ENCODE data around the gene ABHD13. TPM values are rescaled to one million over a fixed set of nuclear protein-coding genes. Genes with fewer than 3 reads are reported as not detected.
"Not testable (repeated sequence)": the region's sequence is repeated elsewhere in the genome, so short reads cannot be mapped to it uniquely, and the experiment has no call there.

Gene ABHD13
- total RNA-seq, 1 donor from 2014 or later = 4.7 TPM

DNA sequence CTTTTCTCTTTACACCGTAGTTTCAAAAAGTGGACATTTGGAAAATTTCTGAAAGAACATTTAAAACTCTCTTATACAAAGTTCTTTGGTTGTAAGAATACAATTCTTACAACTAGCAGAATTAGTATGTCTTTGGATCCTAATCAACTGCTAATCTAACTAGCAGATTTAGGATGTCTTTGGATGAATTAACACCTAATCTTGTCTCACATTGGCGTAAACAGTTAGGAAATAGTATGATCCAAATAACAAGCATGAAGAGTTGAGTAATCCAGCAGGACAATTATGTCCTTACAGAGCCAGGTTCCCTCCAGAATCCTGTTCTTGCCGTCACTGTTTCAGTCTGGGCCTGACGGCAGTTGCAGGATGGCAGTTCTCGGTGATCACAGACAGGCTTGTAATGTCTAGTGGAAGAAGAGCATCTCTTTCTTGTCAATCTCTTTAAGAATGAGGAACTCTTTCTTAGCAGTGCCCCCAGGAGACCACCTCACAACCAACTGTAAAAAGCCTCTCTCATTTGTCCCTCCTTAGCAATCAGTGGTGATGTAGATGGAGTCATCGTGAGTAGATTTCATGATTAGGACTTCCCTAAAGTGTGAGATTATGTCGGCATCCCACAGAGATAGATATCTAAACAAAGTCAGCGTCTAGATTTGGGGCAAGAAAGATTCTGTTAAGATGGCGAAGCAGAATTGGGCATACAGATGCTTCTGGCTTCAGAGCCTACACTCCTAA lies 45.6 kb downstream of the ABHD13 start:
- TF ChIP-seq, protein P1, sequence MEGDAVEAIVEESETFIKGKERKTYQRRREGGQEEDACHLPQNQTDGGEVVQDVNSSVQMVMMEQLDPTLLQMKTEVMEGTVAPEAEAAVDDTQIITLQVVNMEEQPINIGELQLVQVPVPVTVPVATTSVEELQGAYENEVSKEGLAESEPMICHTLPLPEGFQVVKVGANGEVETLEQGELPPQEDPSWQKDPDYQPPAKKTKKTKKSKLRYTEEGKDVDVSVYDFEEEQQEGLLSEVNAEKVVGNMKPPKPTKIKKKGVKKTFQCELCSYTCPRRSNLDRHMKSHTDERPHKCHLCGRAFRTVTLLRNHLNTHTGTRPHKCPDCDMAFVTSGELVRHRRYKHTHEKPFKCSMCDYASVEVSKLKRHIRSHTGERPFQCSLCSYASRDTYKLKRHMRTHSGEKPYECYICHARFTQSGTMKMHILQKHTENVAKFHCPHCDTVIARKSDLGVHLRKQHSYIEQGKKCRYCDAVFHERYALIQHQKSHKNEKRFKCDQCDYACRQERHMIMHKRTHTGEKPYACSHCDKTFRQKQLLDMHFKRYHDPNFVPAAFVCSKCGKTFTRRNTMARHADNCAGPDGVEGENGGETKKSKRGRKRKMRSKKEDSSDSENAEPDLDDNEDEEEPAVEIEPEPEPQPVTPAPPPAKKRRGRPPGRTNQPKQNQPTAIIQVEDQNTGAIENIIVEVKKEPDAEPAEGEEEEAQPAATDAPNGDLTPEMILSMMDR (IDR thresholded peaks at IDR 0.05; ENCODE audit: insufficient read depth, low read length, severe bottlenecking) = no peak
- FAIRE-seq (no peak), DNase-seq (ENCODE audit: low read depth) (no peak)
- Histone ChIP-seq H3K27me3 (ENCODE audit: control insufficient read depth, insufficient read depth, low read length) (no peaks in the 10 kb centered on the region), H3K4me3 (ENCODE audit: low read depth, low read length) (no peak overlapping the region), H3K36me3 (ENCODE audit: control insufficient read depth, insufficient read depth, low read length) (no peaks in the 10 kb centered on the region)

DNA sequence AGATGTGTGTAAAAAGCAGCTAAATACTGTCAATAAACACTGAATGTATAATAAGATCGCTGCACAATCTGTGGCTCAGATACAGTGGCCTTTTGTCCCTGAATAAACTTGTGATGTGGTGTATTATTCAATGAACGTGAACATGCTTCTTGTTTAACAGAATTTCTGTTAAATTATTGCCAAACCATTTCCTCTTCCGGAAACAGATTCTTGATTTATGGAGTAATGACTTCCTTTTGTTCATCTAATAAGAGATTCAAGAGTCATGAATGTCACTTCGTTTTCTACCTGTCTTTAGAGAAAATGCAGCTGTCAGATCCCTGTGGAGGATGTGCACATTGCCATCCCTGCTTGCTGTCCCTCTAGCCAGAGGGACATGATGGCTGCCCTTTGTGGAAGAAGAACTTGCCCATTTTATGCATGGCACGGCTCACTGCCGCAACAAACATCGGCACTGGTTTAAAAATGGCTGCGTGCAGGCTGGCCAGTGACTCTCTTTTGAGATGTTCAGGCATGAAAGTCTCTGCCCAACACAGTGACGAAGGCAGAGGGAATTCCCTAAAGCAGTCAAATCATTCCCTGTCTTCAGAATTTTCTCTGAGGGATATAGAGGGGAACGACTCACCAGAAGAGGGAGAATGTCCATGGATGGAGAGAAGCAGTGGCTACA lies 48.3 kb downstream of the ABHD13 start:
- H3K27me3 ChIP-seq (ENCODE audit: control insufficient read depth, insufficient read depth, low read length) = no peaks in the 10 kb centered on the region
- FAIRE-seq = no peak
- TF ChIP-seq, protein P1 (IDR thresholded peaks at IDR 0.05; ENCODE audit: insufficient read depth, low read length, severe bottlenecking) = no peak
- no peak overlapping the region for H3K4me3 ChIP-seq (ENCODE audit: low read depth, low read length)
- DNase-seq (ENCODE audit: low read depth) = no peak
- H3K36me3 ChIP-seq (ENCODE audit: control insufficient read depth, insufficient read depth, low read length) = no peaks in the 10 kb centered on the region

DNA sequence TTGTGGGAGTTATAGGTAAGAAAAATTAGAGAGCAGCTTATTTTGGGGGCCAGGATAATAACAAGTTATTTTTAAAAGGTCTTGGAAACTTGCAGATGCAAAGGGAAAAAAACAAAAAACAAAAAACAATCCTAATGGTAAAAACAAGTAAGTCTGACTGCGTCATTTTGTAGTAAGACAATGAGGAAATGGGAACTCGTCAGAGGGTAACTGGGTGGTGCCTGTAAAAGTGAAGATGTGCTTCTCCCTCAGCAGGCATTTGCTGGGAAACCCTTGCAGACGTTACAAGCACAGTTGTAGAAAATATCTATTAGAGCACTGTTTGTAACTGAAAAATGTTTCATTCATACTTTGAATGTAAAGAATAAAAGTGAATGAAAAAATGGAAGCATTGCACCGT lies 49.2 kb downstream of the ABHD13 start:
- no peak for FAIRE-seq
- H3K27me3 ChIP-seq (ENCODE audit: control insufficient read depth, insufficient read depth, low read length) = no peaks in the 10 kb centered on the region
- DNase-seq (ENCODE audit: low read depth) = no peak
- H3K4me3 ChIP-seq (ENCODE audit: low read depth, low read length) = no peak overlapping the region
- TF ChIP-seq, protein P1 (IDR thresholded peaks at IDR 0.05; ENCODE audit: insufficient read depth, low read length, severe bottlenecking) = no peak
- H3K36me3 ChIP-seq (ENCODE audit: control insufficient read depth, insufficient read depth, low read length) = no peaks in the 10 kb centered on the region

DNA sequence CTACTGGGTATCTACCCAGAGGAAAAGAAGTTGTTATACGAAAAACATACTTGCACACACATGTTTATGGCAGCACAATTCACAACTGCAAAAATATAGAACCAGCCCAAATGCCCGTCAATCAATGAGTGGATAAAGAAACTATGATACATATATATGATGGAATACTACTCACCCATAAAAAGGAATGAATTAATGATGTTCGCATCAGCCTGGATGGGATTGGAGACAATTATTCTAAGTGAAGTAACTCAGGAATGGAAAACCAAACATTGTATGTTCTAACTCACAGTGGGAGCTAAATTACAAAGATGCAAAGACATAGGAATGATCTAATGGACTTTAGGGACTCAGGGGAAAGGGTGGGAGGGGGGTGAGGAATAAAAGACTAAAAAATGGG lies 49.7 kb downstream of the ABHD13 start:
- not testable (repeated sequence) for H3K27me3 ChIP-seq (ENCODE audit: control insufficient read depth, insufficient read depth, low read length); DNase-seq (ENCODE audit: low read depth); H3K4me3 ChIP-seq (ENCODE audit: low read depth, low read length); H3K36me3 ChIP-seq (ENCODE audit: control insufficient read depth, insufficient read depth, low read length); FAIRE-seq

DNA sequence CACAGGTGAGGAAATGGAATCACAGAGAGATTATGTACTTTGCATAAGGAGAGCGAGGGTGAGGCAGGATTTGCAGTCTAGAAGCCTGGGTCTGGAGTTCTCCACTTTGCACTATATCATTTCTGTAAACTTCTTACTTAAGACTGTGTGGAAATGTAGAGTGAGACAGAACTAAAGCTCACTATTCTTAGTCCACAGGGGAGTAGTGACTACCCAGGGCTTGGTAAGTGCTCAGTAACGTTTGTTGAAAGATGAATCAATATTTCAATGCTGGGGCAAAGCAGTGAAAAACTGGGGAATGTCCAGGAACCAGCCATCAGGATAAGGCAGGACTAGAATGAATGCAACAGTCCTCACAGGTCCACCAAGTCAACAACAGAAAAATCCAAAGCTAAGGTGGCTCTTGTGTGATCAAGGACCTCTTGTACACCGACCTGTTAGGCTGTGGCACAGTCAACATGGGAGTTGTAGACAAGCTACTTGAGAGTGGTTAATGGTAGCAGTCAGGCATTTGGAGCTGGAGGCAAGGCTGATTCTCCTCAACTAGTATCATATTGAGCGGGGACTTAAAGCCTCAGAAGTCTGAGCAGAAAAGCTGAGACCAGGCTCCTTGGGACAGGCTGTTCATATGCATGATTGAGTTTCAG lies 50.4 kb downstream of the ABHD13 start:
- TF ChIP-seq, protein P1 (IDR thresholded peaks at IDR 0.05; ENCODE audit: insufficient read depth, low read length, severe bottlenecking) = no peak
- H3K4me3 ChIP-seq (ENCODE audit: low read depth, low read length) = no peak overlapping the region
- no peak for FAIRE-seq
- DNase-seq (ENCODE audit: low read depth) = no peak
- no peaks in the 10 kb centered on the region for H3K27me3 ChIP-seq (ENCODE audit: control insufficient read depth, insufficient read depth, low read length)
- H3K36me3 ChIP-seq (ENCODE audit: control insufficient read depth, insufficient read depth, low read length) = no peaks in the 10 kb centered on the region

DNA sequence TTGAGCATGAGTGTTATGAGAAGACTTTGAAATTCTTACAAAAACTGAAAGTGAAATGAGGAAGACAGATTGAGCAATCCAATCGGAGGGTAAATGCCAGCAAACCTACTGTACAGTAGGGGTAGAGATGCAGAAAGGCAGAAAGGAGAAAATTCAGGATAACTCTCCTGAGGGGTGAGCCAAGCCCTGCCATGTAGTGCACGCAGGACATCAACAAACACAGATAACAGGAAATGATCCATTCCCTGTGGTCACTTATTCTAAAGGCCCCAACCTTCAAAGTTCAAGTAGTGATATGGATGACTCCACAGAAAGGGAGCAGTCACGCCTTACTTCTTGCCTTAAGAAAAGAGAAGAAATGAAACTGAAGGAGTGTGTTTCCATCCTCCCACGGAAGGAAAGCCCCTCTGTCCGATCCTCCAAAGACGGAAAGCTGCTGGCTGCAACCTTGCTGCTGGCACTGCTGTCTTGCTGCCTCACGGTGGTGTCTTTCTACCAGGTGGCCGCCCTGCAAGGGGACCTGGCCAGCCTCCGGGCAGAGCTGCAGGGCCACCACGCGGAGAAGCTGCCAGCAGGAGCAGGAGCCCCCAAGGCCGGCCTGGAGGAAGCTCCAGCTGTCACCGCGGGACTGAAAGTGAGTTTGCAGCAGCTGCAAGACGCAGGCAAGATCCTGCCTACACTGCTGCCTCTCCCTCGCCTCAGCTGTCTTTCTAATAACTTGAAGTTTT lies 51.6 kb downstream of the ABHD13 start, which contains the start of gene TNFSF13B:
TSS of gene TNFSF13B (plus strand) at position 118 of the 728 bp plus-strand sequence. CDS start at position 296, 178 bp downstream.
- no peaks in the 10 kb centered on the region for H3K36me3 ChIP-seq (ENCODE audit: control insufficient read depth, insufficient read depth, low read length)
- TF ChIP-seq, protein P1 (IDR thresholded peaks at IDR 0.05; ENCODE audit: insufficient read depth, low read length, severe bottlenecking) = no peak
- H3K27me3 ChIP-seq (ENCODE audit: control insufficient read depth, insufficient read depth, low read length) = no peaks in the 10 kb centered on the region
- FAIRE-seq (no peak), DNase-seq (ENCODE audit: low read depth) (no peak)
- no peak within 1 kb of the TSS for H3K4me3 ChIP-seq (ENCODE audit: low read depth, low read length)
